ENCODE results near the gene TTC39C.
"Not testable (repeated sequence)": the region's sequence is repeated elsewhere in the genome, so short reads cannot be mapped to it uniquely, and the experiment has no call there.

TTC39C gene

GRCh38 chr18:24140697-24141096 lies 126.1 kb downstream of the TTC39C start:
- no peak for DNase-seq
- no peak overlapping the region for H3K4ac ChIP-seq (ENCODE audit: low read depth in 1 of 2, low read length in 2 of 2)
- H3K4me2 ChIP-seq (ENCODE audit: low read length, poor library complexity, severe bottlenecking), result no peak overlapping the region
- no peak overlapping the region for H3K14ac ChIP-seq (ENCODE audit: low read length in 2 of 2)
- peaks cover 3 to 7% of the 10 kb centered on the region in 2 experiments for H3K36me3 ChIP-seq (ENCODE audit: control insufficient read depth in 1 of 2, insufficient read depth in 2 of 2, low read depth in 1 of 2, low read length in 2 of 2)
- H3K9ac ChIP-seq (ENCODE audit: low read length), result no peak overlapping the region
- no peaks in the 10 kb centered on the region for H3K27me3 ChIP-seq (ENCODE audit: control insufficient read depth in 1 of 2, insufficient read depth in 1 of 2, low read length in 2 of 2)
- H3K79me1 ChIP-seq (replicated peaks; ENCODE audit: low read length, poor library complexity, severe bottlenecking), result peaks cover 7% of the 10 kb centered on the region
- H2AK5ac ChIP-seq (ENCODE audit: low read length, severe bottlenecking), result no peak overlapping the region
- peaks cover 2% of the 10 kb centered on the region for H3K4me1 ChIP-seq (ENCODE audit: control insufficient read depth, insufficient read depth, low read depth, low read length)
- no peaks in the 10 kb centered on the region for H3K9me3 ChIP-seq (ENCODE audit: control insufficient read depth, low read length)
- H4K91ac ChIP-seq (ENCODE audit: low read length), result no peak overlapping the region
- no peak overlapping the region for H2BK120ac ChIP-seq (ENCODE audit: low read depth, low read length)
- H3K4me3 ChIP-seq (ENCODE audit: insufficient read depth in 1 of 2, low read depth in 1 of 2, low read length in 2 of 2), result no peak overlapping the region
- no peak overlapping the region for H4K8ac ChIP-seq (ENCODE audit: low read length)
- H2BK15ac ChIP-seq (ENCODE audit: low read depth, poor library complexity, severe bottlenecking), result no peak overlapping the region
- no peak overlapping the region for H2AFZ ChIP-seq (ENCODE audit: low read depth, low read length)
- H2BK12ac ChIP-seq (ENCODE audit: low read length in 2 of 2), result no peak overlapping the region
- no peak overlapping the region for H2BK5ac ChIP-seq (ENCODE audit: low read depth, low read length, poor library complexity, severe bottlenecking)
- H3K23ac ChIP-seq (ENCODE audit: low read length in 2 of 2), result no peak overlapping the region
- no peak overlapping the region for H3K27ac ChIP-seq (ENCODE audit: low read length, poor library complexity, severe bottlenecking)
- no peak overlapping the region for H3K18ac ChIP-seq (ENCODE audit: low read depth in 1 of 2, low read length in 2 of 2)
- 100% methylated on average over 2 of the region's 2 CpGs for WGBS

DNA sequence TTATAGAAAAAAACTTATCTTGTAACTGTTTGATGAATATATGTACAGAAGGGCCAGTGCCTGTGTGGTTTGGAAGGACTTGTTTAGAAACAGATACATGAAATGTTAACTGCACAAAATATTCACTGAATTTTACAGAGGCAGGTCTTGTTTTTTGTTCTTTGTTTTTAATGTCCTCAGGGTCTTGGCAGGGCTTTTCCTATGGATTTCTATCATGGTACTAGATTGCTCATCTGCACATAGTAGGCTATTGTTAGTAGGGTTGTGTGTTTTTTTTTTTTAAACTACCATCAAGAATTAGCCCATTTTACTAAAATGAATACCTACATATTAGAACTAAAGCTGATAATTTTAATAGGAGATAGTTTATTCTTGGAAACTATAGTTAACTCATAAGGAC lies 127.8 kb downstream of the TTC39C start:
- peaks cover 5% of the 10 kb centered on the region for H3K9me3 ChIP-seq (ENCODE audit: control insufficient read depth, low read length)
- no peak overlapping the region for H3K18ac ChIP-seq (ENCODE audit: low read depth in 1 of 2, low read length in 2 of 2)
- H4K8ac ChIP-seq (ENCODE audit: low read length), result no peak overlapping the region
- H2BK15ac ChIP-seq (ENCODE audit: low read depth, poor library complexity, severe bottlenecking), result no peak overlapping the region
- peaks cover 7% of the 10 kb centered on the region for H3K79me1 ChIP-seq (replicated peaks; ENCODE audit: low read length, poor library complexity, severe bottlenecking)
- no peak overlapping the region for H3K27ac ChIP-seq (ENCODE audit: low read length, poor library complexity, severe bottlenecking)
- H3K4ac ChIP-seq (ENCODE audit: low read depth in 1 of 2, low read length in 2 of 2), result no peak overlapping the region
- peaks cover 2% of the 10 kb centered on the region for H3K4me1 ChIP-seq (ENCODE audit: control insufficient read depth, insufficient read depth, low read depth, low read length)
- no peak overlapping the region for H2BK12ac ChIP-seq (ENCODE audit: low read length in 2 of 2)
- H2BK5ac ChIP-seq (ENCODE audit: low read depth, low read length, poor library complexity, severe bottlenecking), result no peak overlapping the region
- H3K14ac ChIP-seq (ENCODE audit: low read length in 2 of 2), result no peak overlapping the region
- H3K4me3 ChIP-seq (ENCODE audit: insufficient read depth in 1 of 2, low read depth in 1 of 2, low read length in 2 of 2), result no peak overlapping the region
- H3K9ac ChIP-seq (ENCODE audit: low read length), result no peak overlapping the region
- DNase-seq, result no peak
- H2BK120ac ChIP-seq (ENCODE audit: low read depth, low read length), result no peak overlapping the region
- no peaks in the 10 kb centered on the region for H3K27me3 ChIP-seq (ENCODE audit: control insufficient read depth in 1 of 2, insufficient read depth in 1 of 2, low read length in 2 of 2)
- H2AFZ ChIP-seq (ENCODE audit: low read depth, low read length), result no peak overlapping the region
- H4K91ac ChIP-seq (ENCODE audit: low read length), result no peak overlapping the region
- no peak overlapping the region for H3K4me2 ChIP-seq (ENCODE audit: low read length, poor library complexity, severe bottlenecking)
- no peak overlapping the region for H3K23ac ChIP-seq (ENCODE audit: low read length in 2 of 2)
- H3K36me3 ChIP-seq (ENCODE audit: control insufficient read depth in 1 of 2, insufficient read depth in 2 of 2, low read depth in 1 of 2, low read length in 2 of 2), result peaks cover 3 to 18% of the 10 kb centered on the region in 2 experiments
- H2AK5ac ChIP-seq (ENCODE audit: low read length, severe bottlenecking), result no peak overlapping the region

GRCh38 chr18:24149591-24149990 lies 135.0 kb downstream of the TTC39C start:
- WGBS, result 95% methylated on average over 28 of the region's 28 CpGs
- H3K9ac ChIP-seq (ENCODE audit: low read length); DNase-seq; H3K4me1 ChIP-seq (ENCODE audit: control insufficient read depth, insufficient read depth, low read depth, low read length); H3K4me2 ChIP-seq (ENCODE audit: low read length, poor library complexity, severe bottlenecking); H3K9me3 ChIP-seq (ENCODE audit: control insufficient read depth, low read length); H2BK12ac ChIP-seq (ENCODE audit: low read length in 2 of 2); H3K18ac ChIP-seq (ENCODE audit: low read depth in 1 of 2, low read length in 2 of 2); H3K27me3 ChIP-seq (ENCODE audit: control insufficient read depth in 1 of 2, insufficient read depth in 1 of 2, low read length in 2 of 2); H3K14ac ChIP-seq (ENCODE audit: low read length in 2 of 2); H3K27ac ChIP-seq (ENCODE audit: low read length, poor library complexity, severe bottlenecking); H3K4me3 ChIP-seq (ENCODE audit: insufficient read depth in 1 of 2, low read depth in 1 of 2, low read length in 2 of 2); H2AFZ ChIP-seq (ENCODE audit: low read depth, low read length); H2BK120ac ChIP-seq (ENCODE audit: low read depth, low read length); H2BK5ac ChIP-seq (ENCODE audit: low read depth, low read length, poor library complexity, severe bottlenecking); H3K23ac ChIP-seq (ENCODE audit: low read length in 2 of 2); H2BK15ac ChIP-seq (ENCODE audit: low read depth, poor library complexity, severe bottlenecking); H2AK5ac ChIP-seq (ENCODE audit: low read length, severe bottlenecking); H3K4ac ChIP-seq (ENCODE audit: low read depth in 1 of 2, low read length in 2 of 2); H4K91ac ChIP-seq (ENCODE audit: low read length); H4K8ac ChIP-seq (ENCODE audit: low read length); H3K79me1 ChIP-seq (replicated peaks; ENCODE audit: low read length, poor library complexity, severe bottlenecking): not testable (repeated sequence)
- peaks cover 15 to 53% of the 10 kb centered on the region in 2 experiments for H3K36me3 ChIP-seq (ENCODE audit: control insufficient read depth in 1 of 2, insufficient read depth in 2 of 2, low read depth in 1 of 2, low read length in 2 of 2)

GRCh38 chr18:24153397-24153796 lies 138.8 kb downstream of the TTC39C start:
- Histone ChIP-seq H2AFZ (ENCODE audit: low read depth, low read length) (no peak overlapping the region), H2BK5ac (ENCODE audit: low read depth, low read length, poor library complexity, severe bottlenecking) (no peak overlapping the region), H2AK5ac (ENCODE audit: low read length, severe bottlenecking) (no peak overlapping the region), H3K4ac (ENCODE audit: low read depth in 1 of 2, low read length in 2 of 2) (no peak overlapping the region), H3K9ac (ENCODE audit: low read length) (no peak overlapping the region), H3K27me3 (ENCODE audit: control insufficient read depth in 1 of 2, insufficient read depth in 1 of 2, low read length in 2 of 2) (no peaks in the 10 kb centered on the region), H2BK120ac (ENCODE audit: low read depth, low read length) (no peak overlapping the region), H3K79me1 (replicated peaks; ENCODE audit: low read length, poor library complexity, severe bottlenecking) (peaks cover 2% of the 10 kb centered on the region), H2BK12ac (ENCODE audit: low read length in 2 of 2) (no peak overlapping the region), H4K91ac (ENCODE audit: low read length) (no peak overlapping the region), H3K27ac (ENCODE audit: low read length, poor library complexity, severe bottlenecking) (no peak overlapping the region), H3K4me3 (ENCODE audit: insufficient read depth in 1 of 2, low read depth in 1 of 2, low read length in 2 of 2) (no peak overlapping the region), H3K23ac (ENCODE audit: low read length in 2 of 2) (no peak overlapping the region), H3K4me1 (ENCODE audit: control insufficient read depth, insufficient read depth, low read depth, low read length) (peaks cover 2% of the 10 kb centered on the region), H2BK15ac (ENCODE audit: low read depth, poor library complexity, severe bottlenecking) (no peak overlapping the region), H4K8ac (ENCODE audit: low read length) (no peak overlapping the region), H3K14ac (ENCODE audit: low read length in 2 of 2) (no peak overlapping the region), H3K36me3 (ENCODE audit: control insufficient read depth in 1 of 2, insufficient read depth in 2 of 2, low read depth in 1 of 2, low read length in 2 of 2) (peaks cover 23 to 55% of the 10 kb centered on the region in 2 experiments), H3K18ac (ENCODE audit: low read depth in 1 of 2, low read length in 2 of 2) (no peak overlapping the region), H3K9me3 (ENCODE audit: control insufficient read depth, low read length) (no peaks in the 10 kb centered on the region), H3K4me2 (ENCODE audit: low read length, poor library complexity, severe bottlenecking) (no peak overlapping the region)
- no peak for DNase-seq
- 98% methylated on average over 3 of the region's 3 CpGs for WGBS

All from mesenchymal stem cell (in vitro differentiated cells and primary cell).